SIG-M5 treated with dmso at 0.1 percent for 504 hours (cell line): Measurements from ENCODE around the gene NCKAP5.
A peak's percentile ranks its signal among the peaks of the same experiment; 100 is the strongest.

ENCODE experiments used
- DNase-seq: peaks from one replicate; lab custom pipeline; 2025; ENCODE audit not compliant: unreplicated experiment; lab: John Stamatoyannopoulos, UW

The NCKAP5 gene

GRCh38 chr2:132975193-132976105 is 592.8 kb downstream of the NCKAP5 start:
- DNase-seq, result no peak

GRCh38 chr2:132974467-132975095 is 593.7 kb downstream of the NCKAP5 start:
- no peak for DNase-seq

GRCh38 chr2:132971310-132972061 is 596.8 kb downstream of the NCKAP5 start:
- no peak for DNase-seq

- DNase-seq, result no peak
These were observed 598.8 kb downstream of the NCKAP5 start for GRCh38 chr2:132969371-132969985.

GRCh38 chr2:132965460-132965859 is 602.8 kb downstream of the NCKAP5 start:
- DNase-seq, result no peak

- no peak for DNase-seq
These were observed 605.1 kb downstream of the NCKAP5 start for GRCh38 chr2:132963161-132963560.

- DNase-seq, result no peak
These were observed 609.4 kb downstream of the NCKAP5 start for GRCh38 chr2:132958887-132959286.

- DNase-seq, result no peak
These were observed 612.2 kb downstream of the NCKAP5 start for GRCh38 chr2:132955871-132956615.

GRCh38 chr2:132953771-132954170 is 614.5 kb downstream of the NCKAP5 start:
- DNase-seq, result peak; percentile 20

GRCh38 chr2:132951008-132951714 is 617.1 kb downstream of the NCKAP5 start:
- DNase-seq, result no peak

- DNase-seq, result no peak
These were observed 619.2 kb downstream of the NCKAP5 start for GRCh38 chr2:132949108-132949507.

GRCh38 chr2:132948211-132948610 is 620.1 kb downstream of the NCKAP5 start:
- DNase-seq, result no peak

- no peak for DNase-seq
These were observed 624.4 kb downstream of the NCKAP5 start for GRCh38 chr2:132943829-132944228.

- DNase-seq, result no peak
These were observed 626.8 kb downstream of the NCKAP5 start for GRCh38 chr2:132941296-132942020.

GRCh38 chr2:132937629-132938028 is 630.6 kb downstream of the NCKAP5 start:
- no peak for DNase-seq

- DNase-seq, result no peak
These were observed 631.5 kb downstream of the NCKAP5 start for GRCh38 chr2:132936791-132937190.

- DNase-seq, result no peak
These were observed 632.0 kb downstream of the NCKAP5 start for GRCh38 chr2:132936261-132936660.

- DNase-seq, result no peak
These were observed 638.5 kb downstream of the NCKAP5 start for GRCh38 chr2:132929786-132930185.

- no peak for DNase-seq
These were observed 644.5 kb downstream of the NCKAP5 start for GRCh38 chr2:132923787-132924186.
